HCT116 (cell line): ENCODE measurements around the gene TTLL3. TPM values are rescaled to one million over a fixed set of nuclear protein-coding genes. Genes with fewer than 3 reads are reported as not detected.
"Not testable (repeated sequence)": the region's sequence is repeated elsewhere in the genome, so short reads cannot be mapped to it uniquely, and the experiment has no call there.

Experiments used
- ATAC-seq: fragments of 200-7000 bp; cut with Tn5 transposase; 2 replicates; pipeline ENCODE4 v1.9.1; 2020; ENCODE audit warnings: mild to moderate bottlenecking, moderate library complexity
- BruUV-seq: library from RNA; stranded (reverse); fragments of 400-500 nt; replicated peaks from 2 replicates; lab custom pipeline; 2021; lab: Mats Ljungman, UMichigan
- CTCF ChIA-PET: fragments of 300-600 bp; sonication (Branson Sonifier 250); formaldehyde crosslinking; loops from one replicate; lab custom pipeline; 2021; ENCODE audit warnings: antibody characterized with exemption; lab: Charles Lee
- POLR2A ChIA-PET: fragments of 300-600, 350-600 bp; sonication (Branson Sonifier 250); formaldehyde crosslinking; loops from one replicate; lab custom pipeline; 2021; ENCODE audit warnings: antibody characterized with exemption; lab: Charles Lee
- RAD21 ChIA-PET, 2 experiments: fragments of 300-600 bp; sonication (Branson Sonifier 250); formaldehyde crosslinking; loops; one replicate each; lab custom pipeline; 2023; ENCODE audit warnings: low total read pairs in 2 of 2; ENCODE audit not compliant: uncharacterized antibody in 2 of 2, unreplicated experiment in 2 of 2, low non-redundant PET in 1 of 2; lab: Charles Lee
- DNase-seq: peaks from one replicate; pipeline ENCODE4 v3.0.0-alpha.2; 2010; ENCODE audit warnings: low read depth, low spot score
- H2AFZ ChIP-seq: fragments of 200-600 bp; shearing (Covaris generic), sonication (generic); 2 replicates; pipeline ENCODE4 v1.6.1; 2017; ENCODE audit warnings: low read depth, mixed run types, mixed read lengths, antibody characterized with exemption, low read length; ENCODE audit not compliant: poor library complexity, severe bottlenecking
- H3K27ac ChIP-seq: 2 replicates; pipeline ENCODE4 v1.5.1; 2012; ENCODE audit warnings: low read depth, low read length
- H3K27me3 ChIP-seq: fragments of 200-600 bp; sonication (generic); 2 replicates; pipeline ENCODE4 v1.6.1; 2016; ENCODE audit warnings: mixed run types, low read length, mixed read lengths; ENCODE audit not compliant: insufficient read depth
- H3K36me3 ChIP-seq, 2 experiments: fragments of 200-500 bp in 1 of 2; fragments of 200-600 bp in 1 of 2; sonication (Bioruptor generic) in 1 of 2; sonication (generic) in 1 of 2; 2 replicates each; pipeline versions ENCODE4 v1.5.1 to v1.6.1; 2014 to 2016; ENCODE audit warnings: low read length in 2 of 2, inconsistent platforms in 1 of 2, mixed read lengths in 1 of 2, mixed run types in 1 of 2; ENCODE audit not compliant: insufficient read depth in 2 of 2, control insufficient read depth in 1 of 2
- H3K4me1 ChIP-seq, 2 experiments: fragments of 200-600 bp in 1 of 2; sonication (generic) in 1 of 2; 2 replicates each; pipeline versions ENCODE4 v1.5.1 to v1.6.1; 2012 to 2017; ENCODE audit warnings: low read length in 2 of 2, inconsistent platforms in 1 of 2, mild to moderate bottlenecking in 1 of 2, mixed read lengths in 1 of 2, mixed run types in 1 of 2, moderate library complexity in 1 of 2; ENCODE audit not compliant: insufficient read depth in 2 of 2, control insufficient read depth in 1 of 2
- H3K4me2 ChIP-seq: fragments of 200-600 bp; sonication (generic); 2 replicates; pipeline ENCODE4 v1.6.1; 2017; ENCODE audit warnings: mixed run types, low read length, mixed read lengths
- H3K4me3 ChIP-seq, 2 experiments: fragments of 200-600 bp in 1 of 2; sonication (generic) in 1 of 2; replicated peaks in 1 of 2; 2 replicates each; pipeline ENCODE4 v1.5.1; 2011 to 2016; ENCODE audit warnings: low read length in 2 of 2, control low read depth in 1 of 2, low read depth in 1 of 2, mild to moderate bottlenecking in 1 of 2, mixed read lengths in 1 of 2, mixed run types in 1 of 2
- H3K79me2 ChIP-seq: fragments of 200-600 bp; sonication (generic); 2 replicates; pipeline ENCODE4 v1.6.1; 2017; ENCODE audit warnings: mild to moderate bottlenecking, mixed run types, low read length, moderate library complexity, mixed read lengths; ENCODE audit not compliant: insufficient read depth
- H3K9ac ChIP-seq: fragments of 200-600 bp; sonication (generic); 2 replicates; pipeline ENCODE4 v1.6.1; 2016; ENCODE audit warnings: low read length, mixed read lengths
- H3K9me2 ChIP-seq: fragments of 200-600 bp; sonication (generic), shearing (Covaris generic); 2 replicates; pipeline ENCODE4 v1.6.1; 2017; ENCODE audit warnings: mixed run types, mild to moderate bottlenecking, moderate library complexity; ENCODE audit not compliant: insufficient read depth
- H3K9me3 ChIP-seq, 2 experiments: fragments of 200-500 bp in 1 of 2; fragments of 200-600 bp in 1 of 2; sonication (Bioruptor generic) in 1 of 2; sonication (generic) in 1 of 2; 2 replicates each; pipeline ENCODE4 v1.6.1; 2014 to 2017; ENCODE audit warnings: low read length in 2 of 2, mixed read lengths in 2 of 2, inconsistent platforms in 1 of 2, low read depth in 1 of 2, mild to moderate bottlenecking in 1 of 2, mixed run types in 1 of 2, moderate library complexity in 1 of 2; ENCODE audit not compliant: control insufficient read depth in 1 of 2, insufficient read depth in 1 of 2
- H4K20me1 ChIP-seq: fragments of 200-600 bp; sonication (generic), shearing (Covaris generic); 2 replicates; pipeline ENCODE4 v1.6.1; 2017; ENCODE audit warnings: mixed run types, mild to moderate bottlenecking, moderate library complexity; ENCODE audit not compliant: insufficient read depth
- CBX3 ChIP-seq: IDR thresholded peaks from 2 replicates; pipeline ENCODE4 v1.6.1; 2012; ENCODE audit warnings: low read depth
- CEBPB ChIP-seq: IDR thresholded peaks from 2 replicates; pipeline ENCODE4 v1.6.1; 2012; ENCODE audit warnings: low read depth
- EGR1 ChIP-seq: IDR thresholded peaks from 2 replicates; pipeline ENCODE4 v1.6.1; 2012; ENCODE audit warnings: low read depth
- EZH2phosphoT487 ChIP-seq: fragments of 200-600 bp; IDR thresholded peaks from 2 replicates; pipeline ENCODE4 v1.6.1; 2018; ENCODE audit warnings: antibody characterized with exemption, borderline replicate concordance
- POLR2AphosphoS5 ChIP-seq: IDR thresholded peaks from 2 replicates; pipeline ENCODE4 v1.6.1; 2011; ENCODE audit warnings: mild to moderate bottlenecking, low read depth, low read length, moderate library complexity
- SIN3A ChIP-seq: IDR thresholded peaks from 2 replicates; pipeline ENCODE4 v1.6.1; 2012; ENCODE audit warnings: low read depth
- YY1 ChIP-seq: IDR thresholded peaks from 2 replicates; pipeline ENCODE4 v1.6.1; 2011; ENCODE audit warnings: low read length, low read depth, moderate library complexity, mild to moderate bottlenecking; ENCODE audit not compliant: insufficient replicate concordance; ENCODE audit errors: extremely low read depth
- ZFX ChIP-seq: fragments of 450-650 bp; IDR thresholded peaks from 2 replicates; pipeline ENCODE4 v1.6.1; 2017
- intact Hi-C: fragments of 100-400 bp; cut with micrococcal nuclease; formaldehyde crosslinking; loops from 2 replicates; pipeline ENCODE4 v1.10.0; 2022
- total RNA-seq: library from RNA; stranded (reverse); gene quantifications from one replicate; pipeline ENCODE4 v1.2.1, GENCODE V29; 2021; ENCODE audit not compliant: unreplicated experiment

The TTLL3 gene
- total RNA-seq, 1 experiment from 2014 or later = 40.3 TPM

- RAD21 ChIA-PET = no interaction called here
- Histone ChIP-seq H3K9me2 (no peaks in the 10 kb centered on the region), H3K4me2 (no peak overlapping the region), H3K27ac (no peak overlapping the region), H3K9ac (no peak overlapping the region), H2AFZ (no peak overlapping the region), H3K4me3 (no peak overlapping the region), H4K20me1 (no peaks in the 10 kb centered on the region), H3K9me3 (no peaks in the 10 kb centered on the region; a peak in 1 of 4 replicates), H3K79me2 (peaks cover 7% of the 10 kb centered on the region; the same call in 1 of the 2 replicates), H3K27me3 (no peaks in the 10 kb centered on the region), H3K36me3 (no peaks in the 10 kb centered on the region; a peak in 1 of 4 replicates), H3K4me1 (peaks cover 0 to 15% of the 10 kb centered on the region in 2 experiments; a peak in 1 of 4 replicates)
- TF ChIP-seq EZH2phosphoT487 (no peak), ZFX (no peak), POLR2AphosphoS5 (no peak), CEBPB (no peak), SIN3A (no peak), YY1 (no peak), EGR1 (no peak), CBX3 (no peak)
- BruUV-seq = no TSS peak
- CTCF ChIA-PET = interaction anchor here (1.1 kb wide), 1 partner anchor 99 kb away, joined by 5 read pairs; no protein-coding TSS in a partner anchor
- DNase-seq (no peak), ATAC-seq (no peak)
- POLR2A ChIA-PET = no interaction called here
- intact Hi-C loops = no loop called here
Observed at GRCh38 chr3:9846931-9847488, 36.9 kb downstream of the TTLL3 start.

- H3K27me3 ChIP-seq, H3K27ac ChIP-seq, RAD21 ChIA-PET, BruUV-seq, H4K20me1 ChIP-seq, H3K4me1 ChIP-seq, ATAC-seq, H3K79me2 ChIP-seq, H3K9me3 ChIP-seq, H3K4me2 ChIP-seq, POLR2A ChIA-PET, H3K36me3 ChIP-seq, H2AFZ ChIP-seq, H3K9me2 ChIP-seq, H3K9ac ChIP-seq, H3K4me3 ChIP-seq, DNase-seq: not testable (repeated sequence)
- CTCF ChIA-PET = interaction anchor here (1.4 kb wide), 1 partner anchor 85 kb away, joined by 8 read pairs; the partner anchor contains the start of gene CRELD1
- intact Hi-C loops = loop anchor here (2.0 kb wide), 1 partner anchor 99 kb away; no protein-coding TSS in a partner anchor
Observed at GRCh38 chr3:9847870-9848269, 37.8 kb downstream of the TTLL3 start.
